ENCODE results near the gene SLC41A2.

- TF ChIP-seq EZH2 (IDR thresholded peaks at IDR 0.05; ENCODE audit: insufficient read depth, poor library complexity, severe bottlenecking) (no peak), EZH2phosphoT487 (IDR thresholded peaks at IDR 0.05; ENCODE audit: insufficient read depth, low read depth) (no peak)
Measured at GRCh38 chr12:104958805-104959334, 780 bp upstream of the SLC41A2 start.

Data from GM23248 (cell line).